ENCODE results near the gene STEAP1B.

The STEAP1B gene

GRCh38 chr7:22422831-22423615, 77.0 kb downstream of the STEAP1B start:
- Histone ChIP-seq H3K18ac (ENCODE audit: low read length) (no peak overlapping the region), H2BK5ac (ENCODE audit: low read depth, low read length, poor library complexity) (no peak overlapping the region), H3K14ac (ENCODE audit: low read length) (no peak overlapping the region), H3K27ac (ENCODE audit: low read depth, low read length) (no peak overlapping the region), H3K4me1 (ENCODE audit: control insufficient read depth in 1 of 2, insufficient read depth in 2 of 2, low read length in 2 of 2) (peaks cover 0 to 2% of the 10 kb centered on the region in 2 experiments), H3K27me3 (ENCODE audit: insufficient read depth, low read length) (no peaks in the 10 kb centered on the region), H4K8ac (ENCODE audit: low read depth, low read length) (no peak overlapping the region), H2BK12ac (ENCODE audit: low read length) (no peak overlapping the region), H3K79me1 (ENCODE audit: low read length) (no peaks in the 10 kb centered on the region), H2AFZ (ENCODE audit: insufficient read depth, low read length, poor library complexity) (no peak overlapping the region), H3K36me3 (ENCODE audit: control insufficient read depth in 1 of 2, insufficient read depth in 2 of 2, low read length in 2 of 2) (no peaks in the 10 kb centered on the region), H4K12ac (ENCODE audit: low read depth, low read length) (no peak overlapping the region), H3K79me2 (ENCODE audit: control insufficient read depth, insufficient read depth, low read length, poor library complexity) (no peaks in the 10 kb centered on the region), H4K91ac (ENCODE audit: low read depth, low read length) (no peak overlapping the region), H3K4ac (ENCODE audit: low read depth, low read length) (no peak overlapping the region), H3K4me2 (ENCODE audit: low read length) (no peak overlapping the region), H3K9ac (ENCODE audit: low read length) (no peak overlapping the region), H3K4me3 (ENCODE audit: low read depth, low read length) (no peak overlapping the region), H2AK5ac (ENCODE audit: low read length) (no peak overlapping the region), H2BK120ac (ENCODE audit: insufficient read depth, low read length, poor library complexity) (no peak overlapping the region), H3K23ac (ENCODE audit: low read length) (no peak overlapping the region), H3K9me3 (ENCODE audit: insufficient read depth, low read depth, low read length) (no peaks in the 10 kb centered on the region)
- WGBS (ENCODE audit: extremely low coverage, insufficient coverage, insufficient read length): no CpG with 5 or more reads among the region's 7 CpGs
- DNase-seq: no peak

GRCh38 chr7:22420973-22421635, 78.9 kb downstream of the STEAP1B start:
- Histone ChIP-seq H3K9ac (ENCODE audit: low read length) (no peak overlapping the region), H2AK5ac (ENCODE audit: low read length) (no peak overlapping the region), H3K36me3 (ENCODE audit: control insufficient read depth in 1 of 2, insufficient read depth in 2 of 2, low read length in 2 of 2) (no peaks in the 10 kb centered on the region), H3K27me3 (ENCODE audit: insufficient read depth, low read length) (no peaks in the 10 kb centered on the region), H4K12ac (ENCODE audit: low read depth, low read length) (no peak overlapping the region), H2BK12ac (ENCODE audit: low read length) (no peak overlapping the region), H3K79me2 (ENCODE audit: control insufficient read depth, insufficient read depth, low read length, poor library complexity) (no peaks in the 10 kb centered on the region), H4K91ac (ENCODE audit: low read depth, low read length) (no peak overlapping the region), H3K18ac (ENCODE audit: low read length) (no peak overlapping the region), H2BK120ac (ENCODE audit: insufficient read depth, low read length, poor library complexity) (no peak overlapping the region), H3K9me3 (ENCODE audit: insufficient read depth, low read depth, low read length) (no peaks in the 10 kb centered on the region), H3K4me2 (ENCODE audit: low read length) (no peak overlapping the region), H4K8ac (ENCODE audit: low read depth, low read length) (no peak overlapping the region), H3K23ac (ENCODE audit: low read length) (no peak overlapping the region), H2AFZ (ENCODE audit: insufficient read depth, low read length, poor library complexity) (no peak overlapping the region), H2BK5ac (ENCODE audit: low read depth, low read length, poor library complexity) (no peak overlapping the region), H3K4me3 (ENCODE audit: low read depth, low read length) (no peak overlapping the region), H3K4me1 (ENCODE audit: control insufficient read depth in 1 of 2, insufficient read depth in 2 of 2, low read length in 2 of 2) (no peaks in the 10 kb centered on the region), H3K4ac (ENCODE audit: low read depth, low read length) (no peak overlapping the region), H3K27ac (ENCODE audit: low read depth, low read length) (no peak overlapping the region), H3K79me1 (ENCODE audit: low read length) (no peaks in the 10 kb centered on the region), H3K14ac (ENCODE audit: low read length) (no peak overlapping the region)
- WGBS (ENCODE audit: extremely low coverage, insufficient coverage, insufficient read length): no CpG with 5 or more reads among the region's 2 CpGs
- DNase-seq: no peak

GRCh38 chr7:22420008-22420407, 80.0 kb downstream of the STEAP1B start:
- Histone ChIP-seq H2BK5ac (ENCODE audit: low read depth, low read length, poor library complexity) (no peak overlapping the region), H3K9me3 (ENCODE audit: insufficient read depth, low read depth, low read length) (no peaks in the 10 kb centered on the region), H3K4me3 (ENCODE audit: low read depth, low read length) (no peak overlapping the region), H3K36me3 (ENCODE audit: control insufficient read depth in 1 of 2, insufficient read depth in 2 of 2, low read length in 2 of 2) (no peaks in the 10 kb centered on the region), H2BK12ac (ENCODE audit: low read length) (no peak overlapping the region), H3K23ac (ENCODE audit: low read length) (no peak overlapping the region), H3K9ac (ENCODE audit: low read length) (no peak overlapping the region), H3K27me3 (ENCODE audit: insufficient read depth, low read length) (no peaks in the 10 kb centered on the region), H4K12ac (ENCODE audit: low read depth, low read length) (no peak overlapping the region), H2AFZ (ENCODE audit: insufficient read depth, low read length, poor library complexity) (no peak overlapping the region), H2AK5ac (ENCODE audit: low read length) (no peak overlapping the region), H3K27ac (ENCODE audit: low read depth, low read length) (no peak overlapping the region), H3K18ac (ENCODE audit: low read length) (no peak overlapping the region), H3K4ac (ENCODE audit: low read depth, low read length) (no peak overlapping the region), H2BK120ac (ENCODE audit: insufficient read depth, low read length, poor library complexity) (no peak overlapping the region), H3K79me2 (ENCODE audit: control insufficient read depth, insufficient read depth, low read length, poor library complexity) (no peaks in the 10 kb centered on the region), H3K4me1 (ENCODE audit: control insufficient read depth in 1 of 2, insufficient read depth in 2 of 2, low read length in 2 of 2) (no peaks in the 10 kb centered on the region), H4K91ac (ENCODE audit: low read depth, low read length) (no peak overlapping the region), H3K4me2 (ENCODE audit: low read length) (no peak overlapping the region), H3K14ac (ENCODE audit: low read length) (no peak overlapping the region), H4K8ac (ENCODE audit: low read depth, low read length) (no peak overlapping the region), H3K79me1 (ENCODE audit: low read length) (no peaks in the 10 kb centered on the region)
- DNase-seq: no peak
- no CpG with 5 or more reads among the region's 2 CpGs for WGBS (ENCODE audit: extremely low coverage, insufficient coverage, insufficient read length)

GRCh38 chr7:22419488-22419887, 80.5 kb downstream of the STEAP1B start:
- WGBS (ENCODE audit: extremely low coverage, insufficient coverage, insufficient read length): no CpG with 5 or more reads among the region's 7 CpGs
- H3K36me3 ChIP-seq (ENCODE audit: control insufficient read depth in 1 of 2, insufficient read depth in 2 of 2, low read length in 2 of 2): no peaks in the 10 kb centered on the region
- H4K8ac ChIP-seq (ENCODE audit: low read depth, low read length): no peak overlapping the region

More at GRCh38 chr7:22419488-22419887, 80.5 kb downstream of the STEAP1B start:
- no peak overlapping the region for H2BK120ac ChIP-seq (ENCODE audit: insufficient read depth, low read length, poor library complexity)
- H3K27ac ChIP-seq (ENCODE audit: low read depth, low read length): no peak overlapping the region
- no peaks in the 10 kb centered on the region for H3K27me3 ChIP-seq (ENCODE audit: insufficient read depth, low read length)
- no peak overlapping the region for H3K4ac ChIP-seq (ENCODE audit: low read depth, low read length)
- no peak overlapping the region for H3K14ac ChIP-seq (ENCODE audit: low read length)
- no peak for DNase-seq
- no peak overlapping the region for H3K18ac ChIP-seq (ENCODE audit: low read length)
- H3K4me2 ChIP-seq (ENCODE audit: low read length): no peak overlapping the region
- H3K9ac ChIP-seq (ENCODE audit: low read length): no peak overlapping the region
- H2BK5ac ChIP-seq (ENCODE audit: low read depth, low read length, poor library complexity): no peak overlapping the region
- no peaks in the 10 kb centered on the region for H3K79me2 ChIP-seq (ENCODE audit: control insufficient read depth, insufficient read depth, low read length, poor library complexity)
- H3K4me3 ChIP-seq (ENCODE audit: low read depth, low read length): no peak overlapping the region
- no peaks in the 10 kb centered on the region for H3K4me1 ChIP-seq (ENCODE audit: control insufficient read depth in 1 of 2, insufficient read depth in 2 of 2, low read length in 2 of 2)
- no peak overlapping the region for H4K12ac ChIP-seq (ENCODE audit: low read depth, low read length)
- H4K91ac ChIP-seq (ENCODE audit: low read depth, low read length): no peak overlapping the region
- no peaks in the 10 kb centered on the region for H3K9me3 ChIP-seq (ENCODE audit: insufficient read depth, low read depth, low read length)
- no peak overlapping the region for H2AFZ ChIP-seq (ENCODE audit: insufficient read depth, low read length, poor library complexity)
- H3K79me1 ChIP-seq (ENCODE audit: low read length): no peaks in the 10 kb centered on the region
- H3K23ac ChIP-seq (ENCODE audit: low read length): no peak overlapping the region
- no peak overlapping the region for H2AK5ac ChIP-seq (ENCODE audit: low read length)
- no peak overlapping the region for H2BK12ac ChIP-seq (ENCODE audit: low read length)
